Measurements from ENCODE around the gene LPIN1. TPM values are rescaled to one million over a fixed set of nuclear protein-coding genes. Genes with fewer than 3 reads are reported as not detected.

LPIN1 gene
- total RNA-seq, 1 experiment from 2014 or later, result 38.5 TPM

- Histone ChIP-seq H3K27ac (ENCODE audit: low read depth, low read length, poor library complexity, severe bottlenecking) (no peak overlapping the region), H3K36me3 (ENCODE audit: insufficient read depth, low read length, poor library complexity, severe bottlenecking) (no peaks in the 10 kb centered on the region), H3K9me3 (ENCODE audit: low read depth, low read length, poor library complexity, severe bottlenecking) (peaks cover 3% of the 10 kb centered on the region), H3K4me1 (ENCODE audit: insufficient read depth, low read length, poor library complexity, severe bottlenecking) (no peaks in the 10 kb centered on the region), H3K27me3 (replicated peaks; ENCODE audit: insufficient read depth, low read depth, low read length, poor library complexity) (no peaks in the 10 kb centered on the region), H3K4me3 (ENCODE audit: low read depth, low read length, poor library complexity, severe bottlenecking) (no peak overlapping the region)
- ChIA-PET POLR2A (ENCODE audit: low non-redundant PET) (no interaction called here), CTCF (no interaction called here)
- no peak for DNase-seq (ENCODE audit: low spot score)
- intact Hi-C loops (cut with micrococcal nuclease; ENCODE audit: unreplicated experiment), result no loop called here
- TF ChIP-seq CTCF (conservative IDR thresholded peaks at IDR 0.05; ENCODE audit: low read depth, low read length), result no peak
- TF ChIP-seq EZH2 (IDR thresholded peaks at IDR 0.05; ENCODE audit: borderline replicate concordance, low read depth, low read length, poor library complexity, severe bottlenecking), result no peak
- no TSS peak for BruUV-seq (replicated peaks)
Measured at GRCh38 chr2:11709293-11709692, 37.1 kb upstream of the LPIN1 start.

GRCh38 chr2:11710210-11710609 lies 36.2 kb upstream of the LPIN1 start:
- intact Hi-C loops (cut with micrococcal nuclease; ENCODE audit: unreplicated experiment), result no loop called here
- POLR2A ChIA-PET (ENCODE audit: low non-redundant PET), result no interaction called here
- BruUV-seq (replicated peaks), result no TSS peak
- no peaks in the 10 kb centered on the region for H3K27me3 ChIP-seq (replicated peaks; ENCODE audit: insufficient read depth, low read depth, low read length, poor library complexity)
- H3K9me3 ChIP-seq (ENCODE audit: low read depth, low read length, poor library complexity, severe bottlenecking), result peaks cover 3% of the 10 kb centered on the region
- no peak for DNase-seq (ENCODE audit: low spot score)
- H3K4me3 ChIP-seq (ENCODE audit: low read depth, low read length, poor library complexity, severe bottlenecking), result no peak overlapping the region
- no peaks in the 10 kb centered on the region for H3K4me1 ChIP-seq (ENCODE audit: insufficient read depth, low read length, poor library complexity, severe bottlenecking)
- no peaks in the 10 kb centered on the region for H3K36me3 ChIP-seq (ENCODE audit: insufficient read depth, low read length, poor library complexity, severe bottlenecking)
- H3K27ac ChIP-seq (ENCODE audit: low read depth, low read length, poor library complexity, severe bottlenecking), result no peak overlapping the region
- TF ChIP-seq EZH2 (IDR thresholded peaks at IDR 0.05; ENCODE audit: borderline replicate concordance, low read depth, low read length, poor library complexity, severe bottlenecking), result no peak
- TF ChIP-seq CTCF (conservative IDR thresholded peaks at IDR 0.05; ENCODE audit: low read depth, low read length), result no peak
- CTCF ChIA-PET, result no interaction called here

GRCh38 chr2:11710632-11711353 lies 35.6 kb upstream of the LPIN1 start:
- Histone ChIP-seq H3K27me3 (replicated peaks; ENCODE audit: insufficient read depth, low read depth, low read length, poor library complexity) (no peaks in the 10 kb centered on the region), H3K4me1 (ENCODE audit: insufficient read depth, low read length, poor library complexity, severe bottlenecking) (no peaks in the 10 kb centered on the region), H3K9me3 (ENCODE audit: low read depth, low read length, poor library complexity, severe bottlenecking) (no peaks in the 10 kb centered on the region), H3K27ac (ENCODE audit: low read depth, low read length, poor library complexity, severe bottlenecking) (no peak overlapping the region), H3K36me3 (ENCODE audit: insufficient read depth, low read length, poor library complexity, severe bottlenecking) (no peaks in the 10 kb centered on the region), H3K4me3 (ENCODE audit: low read depth, low read length, poor library complexity, severe bottlenecking) (no peak overlapping the region)
- DNase-seq (ENCODE audit: low spot score), result no peak
- ChIA-PET CTCF (no interaction called here), POLR2A (ENCODE audit: low non-redundant PET) (no interaction called here)
- intact Hi-C loops (cut with micrococcal nuclease; ENCODE audit: unreplicated experiment), result no loop called here
- TF ChIP-seq EZH2 (IDR thresholded peaks at IDR 0.05; ENCODE audit: borderline replicate concordance, low read depth, low read length, poor library complexity, severe bottlenecking) (no peak), CTCF (conservative IDR thresholded peaks at IDR 0.05; ENCODE audit: low read depth, low read length) (no peak)
- no TSS peak for BruUV-seq (replicated peaks)
